ENCODE measurements around the gene CUL1.

DNA sequence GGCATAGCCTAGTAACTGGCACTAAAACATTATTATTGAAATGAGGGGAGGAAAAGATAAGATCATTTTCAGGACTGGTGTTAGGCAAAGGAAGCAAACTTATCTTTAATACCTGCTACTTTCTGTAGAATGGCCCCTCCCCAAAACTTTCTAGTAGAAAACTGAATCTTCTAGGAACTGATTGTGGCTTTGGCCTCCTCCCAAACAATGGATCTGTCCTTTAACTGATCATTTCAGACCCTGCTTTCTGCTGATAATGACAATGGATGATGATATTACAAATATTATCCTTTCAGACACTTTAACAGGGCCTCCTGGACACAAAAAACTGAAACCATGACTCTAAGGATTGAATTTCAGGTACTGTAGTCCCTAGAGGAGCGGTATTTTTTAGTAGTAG lies 130.3 kb downstream of the CUL1 start:
- TF ChIP-seq POLR2AphosphoS5 (IDR thresholded peaks at IDR 0.05; ENCODE audit: low read depth, low read length): no peak
- TF ChIP-seq TAF1 (IDR thresholded peaks at IDR 0.05; ENCODE audit: borderline replicate concordance, low read depth, low read length): no peak
